NCI-H82 treated with DMSO at 0.1 percent for 48 hours (cell line): Measurements from ENCODE around the gene FGF10.

ENCODE experiments used
- DNase-seq: peaks from one replicate; lab custom pipeline; 2025; ENCODE audit not compliant: unreplicated experiment; lab: John Stamatoyannopoulos, UW

FGF10 gene

DNA sequence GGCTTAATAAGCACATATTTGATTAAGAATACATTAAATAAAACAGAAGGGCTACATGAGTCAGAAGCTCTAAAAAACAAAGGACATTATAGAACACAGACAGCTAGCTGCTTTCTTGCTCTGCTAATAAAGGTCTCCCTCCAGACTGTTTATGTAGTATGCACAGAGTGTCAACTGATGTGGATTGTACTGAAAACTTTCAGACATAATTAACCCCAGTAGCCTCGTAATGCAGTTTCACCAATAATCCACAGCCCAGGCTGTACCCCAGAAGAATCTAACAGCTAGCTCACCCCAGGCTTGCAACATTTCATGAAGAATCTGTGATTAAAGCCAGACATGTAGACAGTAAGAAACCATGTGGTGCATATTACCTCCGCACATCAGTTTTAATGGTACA is 30.8 kb downstream of the FGF10 start:
- DNase-seq, result no peak

DNA sequence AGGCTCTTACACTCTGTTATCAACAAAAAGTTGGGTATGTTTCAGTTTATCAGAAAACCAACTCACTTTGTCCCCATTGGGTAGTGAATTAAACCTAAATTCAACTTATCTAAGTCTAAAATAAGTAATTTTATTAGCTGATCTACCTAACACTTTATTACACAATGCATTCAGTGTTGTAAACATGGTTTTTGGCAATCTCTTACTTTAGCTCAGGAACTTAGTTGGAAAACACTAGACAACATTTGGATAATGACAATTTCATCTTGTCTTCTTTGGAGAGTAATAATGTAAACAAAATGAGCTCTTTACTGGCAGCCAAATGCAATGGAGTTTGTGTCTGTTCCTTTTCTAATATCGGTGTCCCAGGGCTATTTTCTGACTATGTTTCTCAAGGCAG is 33.0 kb downstream of the FGF10 start:
- DNase-seq, result no peak

DNA sequence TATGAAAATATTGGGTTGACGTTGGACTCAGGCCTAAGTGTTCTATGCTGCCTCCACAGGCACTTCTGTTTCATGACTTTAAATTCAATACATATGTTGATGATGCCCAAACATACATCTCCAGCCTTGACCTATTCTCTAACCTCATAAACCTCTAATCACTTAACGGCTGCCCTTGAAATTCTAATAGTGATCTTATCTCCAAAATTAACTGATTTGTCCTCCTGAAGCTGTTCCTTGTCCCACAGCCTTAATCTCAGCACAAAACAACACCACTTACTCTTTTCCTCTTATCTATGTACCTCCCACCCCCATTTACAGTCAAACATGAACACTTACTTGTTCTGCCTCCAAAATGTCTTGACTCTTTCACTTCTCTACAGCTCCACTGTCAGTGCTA is 43.3 kb downstream of the FGF10 start:
- no peak for DNase-seq

DNA sequence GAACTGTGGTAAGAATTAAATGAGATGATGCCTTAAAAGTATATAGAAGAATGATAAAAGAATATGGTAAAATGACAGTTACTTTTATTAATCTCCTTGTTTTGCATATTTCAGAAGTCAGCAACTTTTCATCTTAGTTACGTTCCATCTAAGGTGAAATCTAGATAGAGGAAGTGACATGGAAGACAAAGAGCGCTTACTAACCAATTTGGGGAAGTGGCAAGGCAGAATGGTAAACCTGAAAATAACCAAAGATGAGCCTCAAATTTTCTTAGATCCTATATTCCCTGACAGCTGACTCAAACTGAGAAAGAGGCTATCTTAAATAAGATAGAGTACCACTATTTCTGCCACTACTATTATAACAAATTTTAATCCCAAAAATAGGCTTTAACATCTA is 52.5 kb downstream of the FGF10 start:
- DNase-seq, result no peak

DNA sequence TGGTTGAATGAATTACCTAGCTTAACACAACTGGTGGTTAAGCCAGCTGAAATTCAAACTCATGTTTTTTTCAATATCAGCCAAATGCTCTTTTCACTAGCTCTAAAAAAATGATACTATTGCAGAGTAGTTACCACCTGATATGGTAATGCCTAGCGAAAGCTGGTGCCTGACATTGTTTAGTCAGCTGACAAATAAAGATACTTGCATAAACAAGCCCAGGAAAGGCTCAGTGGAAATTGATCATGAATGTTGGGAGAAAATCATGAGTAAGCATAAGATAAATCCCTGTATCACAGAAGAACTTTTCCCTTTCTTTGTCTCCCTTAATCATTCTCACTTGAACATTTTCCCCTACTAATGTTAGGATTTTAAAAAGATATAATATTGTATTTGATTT is 54.6 kb downstream of the FGF10 start:
- DNase-seq, result no peak

DNA sequence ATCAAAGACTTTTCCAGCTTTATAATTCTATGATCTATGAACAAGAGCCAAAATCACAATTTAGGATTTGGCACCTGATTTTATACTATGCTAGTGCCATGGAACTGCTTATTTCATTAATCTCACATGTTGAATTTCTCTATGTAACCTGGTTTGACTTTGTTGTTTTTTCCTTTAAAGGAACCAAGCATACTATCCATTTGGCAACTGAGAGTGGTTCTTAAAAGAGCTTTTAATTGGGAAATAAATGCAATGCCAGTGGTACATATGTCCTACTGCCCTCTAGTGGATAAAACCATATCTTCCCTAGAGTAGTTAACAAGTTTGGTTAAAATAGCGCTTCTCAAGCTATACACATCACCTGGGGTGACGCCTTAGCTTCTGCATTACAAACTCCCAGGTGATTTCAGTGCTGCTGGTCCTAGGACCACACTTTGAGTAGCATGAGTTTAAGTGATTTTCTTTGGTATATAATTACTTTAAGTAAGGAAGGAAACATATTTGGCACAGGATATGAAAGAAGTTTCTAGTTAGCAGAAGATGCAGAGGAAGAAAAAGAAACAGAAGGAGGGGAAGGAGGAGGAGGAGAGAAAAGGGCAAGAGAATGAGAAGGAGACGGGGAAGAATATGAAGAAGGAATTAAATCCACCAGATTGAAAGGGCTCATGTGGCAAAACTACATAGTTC is 56.8 kb downstream of the FGF10 start:
- DNase-seq, result peak; percentile 42

DNA sequence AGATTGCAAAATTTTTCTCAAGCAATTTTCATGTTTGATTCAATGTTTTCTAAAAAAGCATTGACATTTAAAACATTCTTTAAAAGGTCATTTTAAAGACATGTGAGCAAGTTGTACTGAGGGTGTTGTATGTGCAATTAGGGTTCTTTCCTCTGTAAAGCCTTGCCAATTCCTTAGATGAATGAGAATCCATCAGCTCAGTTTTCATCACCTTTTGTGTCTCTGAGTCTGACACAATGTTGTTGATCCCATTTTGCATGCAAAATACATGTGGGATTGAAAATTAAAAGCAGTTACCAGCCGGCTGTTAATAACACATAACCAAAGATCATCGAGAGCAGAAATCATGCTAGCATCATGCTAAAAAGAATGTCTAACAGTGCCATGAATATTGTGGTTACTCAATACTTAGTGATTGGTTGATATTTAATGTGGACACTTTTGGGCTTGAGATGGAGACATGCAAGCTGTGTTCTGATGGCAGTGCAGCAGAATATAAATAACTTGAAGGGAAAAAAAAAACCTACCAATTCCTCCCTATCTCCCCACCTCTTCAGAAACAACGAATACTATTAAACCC is 57.7 kb downstream of the FGF10 start:
- DNase-seq, result no peak

DNA sequence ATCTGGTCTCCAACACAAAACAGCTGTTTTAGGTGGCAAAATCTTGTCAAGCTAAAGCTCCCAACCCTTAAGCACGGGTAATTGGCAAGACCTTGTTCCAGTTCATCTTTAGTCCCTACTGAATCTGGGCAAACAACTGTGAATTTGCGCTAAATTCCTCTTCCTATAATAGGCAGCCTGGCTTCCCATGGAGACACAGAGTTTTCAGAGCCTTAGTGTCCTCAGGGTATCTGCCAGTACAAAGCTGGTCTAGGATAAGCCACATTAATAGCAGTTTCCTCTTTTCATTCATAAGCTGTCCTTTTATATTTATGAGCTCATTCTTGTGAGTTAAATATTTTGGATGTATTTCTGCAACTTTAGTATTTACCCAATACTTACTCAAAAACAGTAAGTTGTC is 59.5 kb downstream of the FGF10 start:
- DNase-seq, result no peak

DNA sequence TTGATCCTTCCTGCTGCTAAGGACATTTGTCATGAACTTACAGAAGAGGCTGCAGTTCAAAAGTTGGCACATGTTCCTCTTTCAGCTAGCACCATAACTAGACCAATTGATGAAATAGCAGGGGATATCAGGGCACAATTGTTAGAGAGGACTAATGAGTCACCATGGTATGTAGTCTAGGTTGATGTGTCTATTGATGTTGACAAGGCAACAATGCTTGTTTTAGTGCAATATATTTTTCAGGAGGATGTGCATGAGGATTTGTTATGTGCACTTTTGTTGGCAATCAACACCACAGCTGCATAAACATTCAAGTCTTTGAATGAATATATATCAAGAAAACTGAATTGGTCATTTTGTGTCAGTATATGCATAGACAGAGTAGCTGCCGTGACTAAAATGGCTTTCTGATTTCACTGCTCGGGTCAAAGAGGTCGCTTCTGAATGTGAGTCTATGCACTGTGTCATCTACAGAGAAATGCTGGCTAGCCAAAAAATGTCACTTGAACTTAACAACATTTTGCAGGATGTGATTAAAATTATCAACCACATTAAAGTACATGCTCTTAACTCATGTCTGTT is 68.0 kb downstream of the FGF10 start:
- no peak for DNase-seq

DNA sequence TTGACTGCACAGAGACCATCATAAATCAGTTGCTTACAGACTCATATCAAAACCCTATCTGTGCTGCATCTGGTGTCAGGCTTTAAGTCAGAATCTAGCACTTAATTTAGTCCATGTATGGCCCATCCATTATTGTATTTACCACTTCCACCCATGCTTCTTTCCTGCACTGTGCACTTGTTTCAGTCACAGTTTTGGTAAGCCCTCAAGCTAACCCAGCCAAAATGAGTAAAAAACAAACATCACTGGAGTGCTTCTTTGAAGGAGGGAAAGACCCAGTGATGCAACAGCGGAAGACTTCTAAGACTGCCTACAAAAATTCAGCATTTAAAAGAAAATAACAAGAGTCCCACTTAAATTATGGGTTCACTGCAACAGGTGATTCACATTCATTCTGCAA is 69.0 kb downstream of the FGF10 start:
- no peak for DNase-seq

DNA sequence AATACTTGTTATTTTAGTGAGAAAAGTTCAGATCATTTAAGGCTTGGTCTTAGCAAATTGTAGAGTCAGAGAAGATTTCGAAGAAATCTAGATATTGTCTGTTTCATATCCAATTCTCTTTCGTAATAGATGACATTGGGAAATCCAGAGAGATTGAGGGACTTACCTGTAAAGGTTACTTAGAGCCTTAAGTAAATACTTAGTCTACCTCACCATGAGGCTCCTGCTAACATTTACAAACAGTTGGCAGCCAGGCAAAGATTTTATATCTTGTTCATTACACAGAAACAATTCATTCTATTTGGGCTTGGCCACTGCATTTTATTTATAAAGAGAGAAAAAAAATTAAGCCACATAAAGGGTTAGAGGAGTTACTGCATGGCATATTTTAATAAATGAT is 70.3 kb downstream of the FGF10 start:
- no peak for DNase-seq

DNA sequence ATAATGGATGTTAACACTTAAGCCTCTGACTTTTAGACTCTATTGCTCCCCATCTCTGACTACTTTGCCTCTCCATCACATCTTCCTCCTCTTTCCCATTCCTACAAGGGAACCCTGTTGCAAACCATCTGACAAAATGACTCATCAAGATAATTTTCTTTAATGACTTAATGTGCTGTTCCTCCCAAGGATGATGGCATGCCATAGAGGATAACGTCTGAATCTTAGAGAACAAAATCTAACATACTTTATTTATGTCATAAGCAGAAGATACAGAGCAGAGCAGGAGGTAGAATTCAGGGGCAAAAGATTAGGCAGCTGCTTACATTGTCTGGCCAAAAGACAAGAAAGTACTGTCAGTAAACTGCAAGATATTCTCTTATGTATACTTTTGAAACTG is 76.8 kb downstream of the FGF10 start:
- DNase-seq, result no peak

DNA sequence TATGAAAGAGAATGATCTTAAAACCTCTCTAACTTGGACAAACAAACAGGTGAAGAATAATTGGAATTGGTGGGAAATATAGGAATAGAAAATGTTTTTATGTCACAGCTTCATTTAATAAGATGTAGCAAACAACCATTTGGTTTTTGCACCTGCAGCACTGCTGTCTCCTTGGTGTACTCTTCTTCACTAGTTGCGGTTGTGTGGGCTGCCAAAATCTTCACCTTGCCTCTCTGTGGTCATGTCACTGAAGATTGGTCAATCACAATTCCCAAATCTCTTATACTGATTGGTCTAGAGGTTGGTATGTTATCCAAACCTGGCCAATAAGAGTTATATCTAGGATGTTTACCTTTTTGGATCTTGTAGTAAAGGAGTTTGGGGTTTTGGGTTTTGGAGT is 88.7 kb downstream of the FGF10 start:
- DNase-seq, result no peak

DNA sequence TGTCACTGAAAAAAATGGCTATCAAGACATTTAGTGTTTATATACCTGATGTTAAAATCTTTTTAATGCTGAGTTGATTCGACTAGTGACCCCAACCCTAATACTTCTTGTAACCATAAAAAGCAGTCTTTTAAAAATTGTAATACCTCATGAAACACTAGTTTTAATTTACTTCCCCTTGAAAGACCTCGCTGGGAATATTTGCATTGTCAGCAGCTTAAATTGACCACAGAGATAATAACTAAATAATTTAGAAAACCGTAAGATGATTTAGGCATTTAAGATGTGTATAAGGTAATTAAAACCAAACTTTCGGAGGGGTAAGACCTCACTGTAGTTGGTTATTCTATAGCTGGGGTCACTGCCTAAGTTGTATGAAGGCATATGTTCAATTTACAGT is 89.8 kb downstream of the FGF10 start:
- DNase-seq, result no peak

DNA sequence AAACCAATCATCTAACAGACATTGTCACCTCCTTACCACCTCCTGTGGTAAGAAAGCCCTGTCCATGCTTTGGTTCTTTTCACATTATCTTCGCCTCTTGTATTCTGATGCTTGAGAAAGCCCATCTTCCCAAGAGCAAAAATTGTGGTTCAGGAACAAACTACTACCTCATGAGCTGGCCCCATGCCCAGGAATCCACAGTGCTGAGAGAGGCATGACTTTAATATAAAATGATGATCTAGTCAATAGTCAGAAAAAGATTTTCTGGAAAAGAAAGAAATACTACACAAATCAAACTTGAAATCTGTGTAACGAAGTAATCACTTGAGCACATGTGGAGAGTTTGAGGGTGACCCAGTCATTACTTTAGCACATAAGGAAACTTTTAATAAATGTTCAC is 94.7 kb downstream of the FGF10 start:
- DNase-seq, result no peak

DNA sequence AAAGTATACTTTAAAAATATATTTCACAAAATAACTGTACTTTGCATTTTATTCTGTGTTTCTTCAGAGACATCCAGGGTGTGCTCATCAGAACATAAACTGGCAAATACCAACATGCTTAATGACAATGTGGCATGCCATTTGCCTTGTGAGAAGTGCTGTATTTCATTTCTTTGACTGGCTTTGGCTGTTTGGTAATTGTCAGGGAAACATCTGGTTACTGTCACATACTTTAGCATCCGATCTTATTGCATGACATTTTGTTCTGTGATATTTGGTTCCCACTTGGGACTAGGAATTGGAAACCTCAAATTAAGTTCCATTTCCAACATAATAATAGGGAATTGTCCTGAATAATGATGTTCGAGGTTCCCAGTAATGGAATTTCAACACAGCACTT is 96.5 kb downstream of the FGF10 start:
- DNase-seq, result no peak

DNA sequence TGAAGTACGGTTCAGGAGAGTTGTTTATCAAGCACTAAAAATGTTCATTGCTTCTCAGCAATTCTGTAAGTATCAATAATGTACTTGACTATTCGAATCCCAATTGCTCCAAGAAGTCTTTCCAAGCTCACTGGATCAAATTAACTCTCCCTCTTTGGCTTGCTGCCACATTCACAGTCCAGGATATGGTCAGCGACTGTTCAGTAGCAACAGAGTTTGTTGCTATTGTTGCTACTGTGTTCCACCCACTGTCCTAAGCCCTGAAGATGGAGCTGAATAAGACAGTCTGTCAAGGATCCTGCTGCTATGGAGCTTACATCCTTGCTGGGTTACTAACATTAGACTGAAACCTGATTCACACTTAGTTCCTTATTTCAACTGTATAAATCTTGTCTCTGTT is 110.8 kb downstream of the FGF10 start:
- DNase-seq, result no peak

DNA sequence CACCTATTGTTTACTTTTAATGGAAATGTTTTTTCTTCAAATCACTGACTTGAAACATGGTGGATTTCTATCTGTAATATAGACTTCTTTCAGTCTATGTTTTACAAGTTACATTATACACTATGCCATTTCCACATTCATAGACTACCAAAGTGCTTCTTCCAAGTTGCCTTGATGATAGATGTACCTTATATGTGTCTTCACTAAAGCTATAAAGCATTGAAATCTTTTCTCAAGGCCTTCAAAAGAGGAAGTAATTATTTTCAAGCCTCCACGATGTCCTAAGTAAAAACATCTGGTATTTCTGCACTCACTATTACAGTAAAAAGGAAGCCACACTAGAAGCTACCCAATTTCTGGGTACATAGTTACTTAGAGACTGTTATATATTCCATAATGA is 113.3 kb downstream of the FGF10 start:
- DNase-seq, result no peak

DNA sequence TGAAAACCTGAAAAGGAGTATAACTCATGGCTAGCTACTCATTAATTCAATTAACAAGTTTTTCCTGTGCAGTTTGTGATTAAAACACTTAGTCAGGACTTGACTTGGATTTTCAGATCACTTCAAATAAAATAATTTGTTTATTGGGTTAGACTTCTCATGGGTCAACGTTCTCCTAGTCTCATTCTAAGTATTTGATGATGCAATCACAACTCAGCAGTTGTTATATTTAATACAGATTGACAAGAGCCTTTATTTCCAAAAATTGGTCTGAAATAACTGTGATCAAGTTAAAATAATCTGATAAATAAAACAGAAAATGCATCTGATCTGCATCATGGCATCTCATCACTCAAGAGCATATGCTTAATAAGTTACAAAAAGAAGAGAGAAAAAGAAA is 113.9 kb downstream of the FGF10 start:
- no peak for DNase-seq

DNA sequence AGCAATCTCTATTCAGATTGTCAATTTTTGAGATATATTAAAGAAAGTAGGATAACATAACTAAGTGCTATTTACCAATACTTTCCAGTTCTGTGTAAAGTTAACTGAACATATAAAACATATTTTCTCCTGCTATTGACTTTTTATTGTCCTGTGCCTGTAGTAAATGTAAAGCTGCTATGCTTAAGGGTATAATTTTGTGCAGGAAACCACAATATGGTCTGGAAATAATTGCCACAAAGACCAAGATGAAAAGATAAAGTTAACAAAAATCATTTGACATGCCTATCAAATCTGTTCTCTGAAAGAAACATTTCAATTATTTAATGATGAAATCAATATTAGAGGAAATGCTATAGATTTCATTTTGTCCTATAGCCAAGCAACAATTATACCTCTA is 121.3 kb downstream of the FGF10 start:
- DNase-seq, result no peak

DNA sequence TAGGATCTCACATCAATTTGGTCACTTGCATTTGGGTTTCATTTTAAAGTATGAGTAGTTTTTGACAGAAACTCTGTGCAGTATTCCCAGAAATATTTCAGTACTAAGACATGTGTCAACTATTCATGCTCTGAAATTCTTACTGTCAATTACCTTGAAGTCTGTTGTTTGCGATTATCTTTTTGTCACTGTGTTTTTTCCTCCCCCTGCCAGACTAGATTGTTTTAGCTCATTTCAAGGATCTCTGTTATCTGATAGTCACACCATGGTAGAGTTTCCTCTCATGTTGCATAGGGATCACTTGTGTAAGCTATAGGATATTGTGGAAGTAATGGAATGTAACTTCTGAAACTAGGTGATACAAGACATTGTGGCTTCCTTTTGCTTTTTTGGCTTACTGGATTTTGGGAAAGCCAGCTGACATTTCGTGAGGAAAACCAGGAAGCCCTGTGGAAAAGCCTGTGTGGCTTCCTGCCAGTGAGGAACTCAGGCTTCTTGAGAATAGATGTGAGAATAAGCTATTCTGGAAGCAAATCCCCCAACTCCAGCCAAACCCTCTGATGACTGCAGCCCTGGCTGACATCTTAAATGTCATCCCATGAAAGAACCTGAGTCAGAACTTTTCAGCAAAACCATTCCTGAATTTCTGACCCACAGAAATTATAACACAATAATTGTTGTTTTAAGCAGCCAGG is 122.2 kb downstream of the FGF10 start:
- no peak for DNase-seq

DNA sequence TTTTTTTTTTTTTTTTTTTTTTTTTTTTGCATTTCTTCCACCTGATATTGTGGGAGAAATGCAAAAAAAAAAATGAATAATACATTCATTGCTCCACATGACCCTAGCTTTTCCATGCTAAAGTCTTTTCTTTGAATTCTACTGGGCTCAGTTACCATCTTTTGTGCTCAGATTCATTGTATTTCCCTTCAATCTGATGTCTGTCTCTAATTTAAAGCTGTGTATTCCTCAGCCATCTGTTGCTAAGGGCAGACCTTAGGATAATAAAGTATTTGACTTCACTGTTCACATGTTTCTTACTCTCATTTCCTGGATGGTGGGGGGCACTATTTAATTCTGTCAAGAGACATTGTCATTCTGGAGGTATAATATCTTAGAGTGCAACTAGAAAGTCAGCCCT is 123.5 kb downstream of the FGF10 start:
- DNase-seq, result no peak
